ENCODE results near the gene OR11H7.

DNA sequence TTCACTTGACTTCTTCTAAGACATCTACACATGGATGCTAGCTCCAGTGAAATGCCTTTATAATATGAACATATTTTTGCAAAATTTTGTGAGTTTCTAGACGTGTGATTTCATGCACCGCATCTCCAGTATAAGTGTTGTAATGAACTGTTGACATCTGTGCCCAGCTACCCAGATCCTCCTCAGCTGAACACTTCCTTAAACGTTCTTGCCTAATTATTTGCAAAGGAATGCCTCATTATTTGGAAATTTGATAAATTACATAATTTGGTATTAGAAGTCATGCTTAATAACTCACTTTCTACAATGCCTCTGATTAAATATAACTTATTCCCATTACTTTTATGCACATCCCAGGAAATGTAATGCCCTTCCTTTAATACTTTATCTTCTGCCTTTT, 24.1 kb upstream of the OR11H7 start:
- TF ChIP-seq CTCF (conservative IDR thresholded peaks at IDR 0.05; ENCODE audit: low read length) (no peak), EZH2phosphoT487 (IDR thresholded peaks at IDR 0.05; ENCODE audit: borderline replicate concordance) (no peak)

All from Loucy (cell line).